Measurements from ENCODE around the gene PSTPIP1. TPM values are rescaled to one million over a fixed set of nuclear protein-coding genes. Genes with fewer than 3 reads are reported as not detected.

The PSTPIP1 gene
- total RNA-seq, 4 donors from 2014 or later, result 2.9 to 8.9 (median 4.0) TPM

DNA sequence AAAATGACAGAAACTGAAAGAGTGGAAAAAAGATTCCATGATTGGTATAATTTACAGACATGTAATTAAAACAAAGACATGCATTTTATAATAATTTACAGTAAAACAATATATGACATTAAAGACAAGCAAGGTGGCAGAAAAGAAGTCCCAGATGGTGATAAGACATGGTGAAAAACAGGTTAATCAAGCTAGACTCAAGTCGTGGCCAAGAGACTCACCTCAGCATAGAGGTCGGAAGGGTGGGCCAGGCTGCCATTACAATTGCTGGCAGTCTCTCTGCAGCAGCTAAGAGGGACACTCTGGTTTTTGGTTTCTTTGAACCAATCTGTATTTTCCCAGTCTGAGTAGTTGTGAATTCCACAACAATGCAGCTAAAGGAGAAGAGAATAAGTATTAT, 57.6 kb downstream of the PSTPIP1 start:
- intact Hi-C loops (cut with DNase I; ENCODE audit: low total_unique reads), result no loop called here
- no peak overlapping the region for H3K4me3 ChIP-seq (ENCODE audit: low read depth, poor library complexity, severe bottlenecking)
- DNase-seq (ENCODE audit: low spot score in 2 of 2), result no peak
- 42 to 65% methylated on average over 2 of the region's 2 CpGs for WGBS, 2 donors
- TF ChIP-seq POLR2A (IDR thresholded peaks at IDR 0.05) (no peak), CTCF (IDR thresholded peaks at IDR 0.05) (no peak)

DNA sequence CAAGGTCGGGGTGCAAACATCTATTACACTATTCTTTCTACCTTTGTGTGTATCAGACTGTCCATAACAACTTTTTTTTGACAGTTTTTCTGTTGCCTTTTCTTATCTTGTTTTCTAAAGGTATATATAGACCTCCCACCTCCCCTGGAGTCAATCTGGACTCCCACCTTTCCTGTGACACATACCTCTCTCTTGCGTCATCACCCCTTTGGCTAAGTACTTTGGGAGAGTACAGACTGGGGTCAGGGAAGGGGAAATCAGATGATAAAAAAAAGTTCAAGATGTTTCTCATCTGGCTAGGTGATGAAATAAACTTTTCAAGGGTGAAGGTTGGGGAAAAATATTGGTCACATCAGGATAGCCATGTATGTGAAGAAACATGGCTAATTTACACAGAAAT, 58.8 kb downstream of the PSTPIP1 start:
- H3K4me3 ChIP-seq (ENCODE audit: low read depth, poor library complexity, severe bottlenecking), result no peak overlapping the region
- DNase-seq (ENCODE audit: low spot score in 2 of 2), result no peak
- intact Hi-C loops (cut with DNase I; ENCODE audit: low total_unique reads), result no loop called here
- no peak for TF ChIP-seq POLR2A (IDR thresholded peaks at IDR 0.05)
- 94 to 97% methylated on average over 2 of the region's 2 CpGs for WGBS, 2 donors

GRCh38 chr15:77057072-77057471, 62.1 kb downstream of the PSTPIP1 start:
- no peak for DNase-seq (ENCODE audit: low spot score in 2 of 2)
- no peak overlapping the region for H3K4me3 ChIP-seq (ENCODE audit: low read depth, poor library complexity, severe bottlenecking)
- TF ChIP-seq CTCF (IDR thresholded peaks at IDR 0.05) (no peak), POLR2A (IDR thresholded peaks at IDR 0.05) (no peak)
- intact Hi-C loops (cut with DNase I; ENCODE audit: low total_unique reads), result no loop called here
- WGBS, 2 donors, result 91 to 97% methylated on average over 1 of the region's 1 CpG

GRCh38 chr15:77057685-77058084, 62.8 kb downstream of the PSTPIP1 start:
- TF ChIP-seq CTCF (IDR thresholded peaks at IDR 0.05) (no peak), POLR2A (IDR thresholded peaks at IDR 0.05) (no peak)
- WGBS, 2 donors, result 82 to 91% methylated on average over 4 of the region's 4 CpGs
- intact Hi-C loops (cut with DNase I; ENCODE audit: low total_unique reads), result no loop called here
- no peak overlapping the region for H3K4me3 ChIP-seq (ENCODE audit: low read depth, poor library complexity, severe bottlenecking)
- DNase-seq (ENCODE audit: low spot score in 2 of 2), result no peak

DNA sequence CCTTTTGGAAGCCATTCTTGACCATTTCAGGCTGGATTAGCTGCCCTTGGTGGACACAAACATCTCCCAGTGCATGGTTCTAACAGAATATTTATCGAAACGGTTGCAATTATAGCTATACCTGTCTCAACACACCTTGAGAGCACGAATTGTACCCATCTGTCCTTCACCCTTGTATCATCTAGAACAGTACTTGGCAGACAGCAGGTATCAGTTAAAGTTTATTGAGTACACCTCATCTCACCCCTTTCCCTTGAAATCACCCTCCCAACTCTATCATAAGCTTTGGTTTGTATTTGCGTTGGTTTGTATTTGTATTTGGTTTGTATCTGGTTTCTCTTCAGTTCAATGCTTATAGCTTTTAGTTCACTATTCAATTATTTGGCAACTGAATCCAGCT, 63.5 kb downstream of the PSTPIP1 start:
- intact Hi-C loops (cut with DNase I; ENCODE audit: low total_unique reads), result no loop called here
- TF ChIP-seq POLR2A (IDR thresholded peaks at IDR 0.05) (no peak), CTCF (IDR thresholded peaks at IDR 0.05) (no peak)
- DNase-seq (ENCODE audit: low spot score in 2 of 2), result no peak
- 89 to 93% methylated on average over 4 of the region's 4 CpGs for WGBS, 2 donors
- H3K4me3 ChIP-seq (ENCODE audit: low read depth, poor library complexity, severe bottlenecking), result no peak overlapping the region

DNA sequence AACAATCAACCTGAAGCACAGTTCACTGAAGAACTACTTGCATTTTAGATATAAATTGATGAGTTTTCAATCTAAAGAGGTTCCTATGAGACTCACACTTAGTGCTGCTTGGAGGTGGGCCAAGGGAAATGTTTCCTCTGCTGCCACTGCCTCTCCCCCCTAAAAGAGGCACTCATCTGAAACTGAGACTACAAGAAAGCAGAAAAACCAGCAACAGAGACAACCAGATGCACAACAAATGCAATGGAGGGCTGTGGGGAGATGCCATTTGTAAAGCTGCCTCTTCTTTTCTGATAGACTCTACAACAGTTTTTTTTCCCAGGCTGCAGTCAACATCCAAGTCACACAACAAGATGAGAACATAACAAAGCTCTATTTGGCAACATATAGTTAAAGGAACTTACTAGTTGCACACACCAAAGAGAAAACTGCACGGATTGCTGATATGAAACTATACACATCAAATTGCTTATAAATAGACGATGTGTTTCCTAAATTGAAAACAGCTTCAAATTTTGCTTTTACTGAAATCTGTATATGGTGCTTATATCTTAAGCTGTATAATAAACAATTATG, 64.9 kb downstream of the PSTPIP1 start:
- intact Hi-C loops (cut with DNase I; ENCODE audit: low total_unique reads), result no loop called here
- TF ChIP-seq POLR2A (IDR thresholded peaks at IDR 0.05) (no peak), CTCF (IDR thresholded peaks at IDR 0.05) (no peak)
- 25 to 30% methylated on average over 2 of the region's 2 CpGs for WGBS, 2 donors
- H3K4me3 ChIP-seq (ENCODE audit: low read depth, poor library complexity, severe bottlenecking), result no peak overlapping the region
- no peak for DNase-seq (ENCODE audit: low spot score in 2 of 2)

Measured in lower leg skin (tissue), 4 donors.